ENCODE measurements around the gene INHBC.
"Not testable (repeated sequence)": the region's sequence is repeated elsewhere in the genome, so short reads cannot be mapped to it uniquely, and the experiment has no call there.

Gene INHBC, protein sequence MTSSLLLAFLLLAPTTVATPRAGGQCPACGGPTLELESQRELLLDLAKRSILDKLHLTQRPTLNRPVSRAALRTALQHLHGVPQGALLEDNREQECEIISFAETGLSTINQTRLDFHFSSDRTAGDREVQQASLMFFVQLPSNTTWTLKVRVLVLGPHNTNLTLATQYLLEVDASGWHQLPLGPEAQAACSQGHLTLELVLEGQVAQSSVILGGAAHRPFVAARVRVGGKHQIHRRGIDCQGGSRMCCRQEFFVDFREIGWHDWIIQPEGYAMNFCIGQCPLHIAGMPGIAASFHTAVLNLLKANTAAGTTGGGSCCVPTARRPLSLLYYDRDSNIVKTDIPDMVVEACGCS

DNA sequence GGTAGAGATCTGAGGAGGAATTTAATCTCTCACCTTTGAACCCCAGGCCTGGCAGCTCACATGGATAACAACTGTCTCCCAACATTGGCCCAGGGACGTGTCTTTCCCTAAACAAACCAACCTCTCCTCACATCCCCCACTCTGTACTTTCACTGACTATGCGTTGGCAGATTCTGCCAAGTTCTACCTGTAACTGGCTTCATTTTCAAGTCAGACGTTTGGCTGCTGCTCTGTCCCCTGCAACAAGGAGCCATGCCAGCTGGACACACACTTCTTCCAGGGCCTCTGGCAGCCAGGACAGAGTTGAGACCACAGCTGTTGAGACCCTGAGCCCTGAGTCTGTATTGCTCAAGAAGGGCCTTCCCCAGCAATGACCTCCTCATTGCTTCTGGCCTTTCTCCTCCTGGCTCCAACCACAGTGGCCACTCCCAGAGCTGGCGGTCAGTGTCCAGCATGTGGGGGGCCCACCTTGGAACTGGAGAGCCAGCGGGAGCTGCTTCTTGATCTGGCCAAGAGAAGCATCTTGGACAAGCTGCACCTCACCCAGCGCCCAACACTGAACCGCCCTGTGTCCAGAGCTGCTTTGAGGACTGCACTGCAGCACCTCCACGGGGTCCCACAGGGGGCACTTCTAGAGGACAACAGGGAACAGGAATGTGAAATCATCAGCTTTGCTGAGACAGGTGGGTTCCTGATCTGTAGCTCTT lies at the start of gene INHBC:
Gene INHBC, plus strand, starts transcription at position 268 of the 707 bp plus-strand sequence. Its CDS starts 103 bp downstream, at position 371.
- no peak for DNase-seq (ENCODE audit: low read depth)

DNA sequence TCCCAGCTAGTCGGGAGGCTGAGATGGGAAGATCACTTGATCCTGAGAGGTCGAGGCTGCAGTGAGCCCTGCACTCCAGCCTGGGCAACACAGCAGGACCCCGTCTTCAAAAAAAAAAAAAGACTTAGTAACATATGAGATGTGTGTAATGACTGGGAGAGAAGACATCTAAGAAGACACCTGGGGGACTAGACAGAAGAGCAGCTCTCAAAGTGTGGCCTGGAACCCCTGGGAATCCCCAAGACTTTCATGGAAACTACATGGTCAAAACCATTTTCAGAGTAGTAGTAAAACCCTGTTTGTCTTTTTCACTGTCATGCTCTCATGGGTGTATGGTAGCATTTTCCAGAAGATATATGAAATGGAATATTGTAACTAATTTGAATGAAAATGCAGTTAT lies 49.0 kb upstream of the INHBC start:
- DNase-seq (ENCODE audit: low read depth): no peak

DNA sequence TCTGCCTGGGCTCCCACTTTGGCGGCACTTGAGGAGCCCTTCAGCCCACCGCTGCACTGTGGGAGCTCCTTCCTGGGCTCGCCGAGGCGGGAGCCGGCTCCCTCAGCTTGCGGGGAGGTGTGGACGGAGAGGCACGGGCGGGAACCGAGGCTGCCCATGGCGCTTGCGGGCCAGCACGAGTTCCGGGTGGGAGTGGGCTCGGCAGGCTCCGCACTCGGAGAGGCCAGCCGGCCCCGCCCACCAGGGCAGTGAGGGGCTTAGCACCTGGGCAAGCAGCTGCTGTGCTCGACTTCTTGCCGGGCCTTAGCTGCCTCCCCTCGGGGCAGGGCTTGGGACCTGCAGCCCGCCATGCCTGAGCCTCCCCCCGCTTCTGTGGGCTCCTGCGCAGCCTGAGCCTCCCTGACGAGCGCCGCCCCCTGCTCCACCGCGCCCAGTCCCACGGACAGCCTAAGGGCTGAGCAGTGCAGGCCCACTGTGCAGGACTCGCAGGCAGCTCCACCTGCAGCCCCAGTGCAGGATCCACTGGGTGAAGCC lies 48.3 kb upstream of the INHBC start:
- DNase-seq (ENCODE audit: low read depth): no peak

DNA sequence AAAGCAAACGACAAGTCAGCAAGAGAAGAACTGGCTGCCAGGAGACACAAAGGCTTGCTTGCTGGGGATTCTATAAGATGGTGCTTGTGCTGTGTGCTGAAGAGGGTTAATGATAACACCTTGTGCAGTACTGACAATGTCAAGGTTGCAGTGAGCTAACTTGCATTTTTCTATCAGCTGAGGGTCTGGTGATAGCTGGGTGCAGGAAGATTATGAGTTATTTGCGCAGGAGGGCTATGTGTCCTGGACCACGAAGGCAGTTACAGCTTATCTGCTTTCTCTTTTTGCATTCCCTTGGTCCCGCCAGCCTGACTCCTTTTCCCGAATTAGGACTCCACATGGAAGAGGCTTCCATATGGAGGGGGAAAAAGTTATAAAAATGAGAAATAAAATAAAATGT lies 46.2 kb upstream of the INHBC start:
- no peak for DNase-seq (ENCODE audit: low read depth)

DNA sequence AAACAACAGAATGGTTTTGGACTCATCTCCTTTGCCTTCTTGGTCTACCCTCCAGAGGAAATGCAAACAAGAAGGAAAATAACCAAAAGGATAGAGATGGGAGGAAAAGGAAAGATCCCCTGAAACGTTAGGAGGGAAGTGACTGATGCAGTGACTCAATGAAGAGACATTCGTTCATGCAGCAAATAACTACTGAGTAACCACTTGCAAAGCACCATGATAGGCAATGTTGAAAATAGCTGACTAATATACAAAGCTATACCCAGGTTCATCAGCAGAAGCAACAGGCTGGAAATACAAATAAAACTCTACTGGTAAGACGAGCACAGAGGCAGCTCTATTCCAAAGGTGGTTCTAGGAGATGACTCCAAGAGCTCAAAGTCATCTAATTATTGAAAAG lies 45.6 kb upstream of the INHBC start:
- DNase-seq (ENCODE audit: low read depth): no peak

DNA sequence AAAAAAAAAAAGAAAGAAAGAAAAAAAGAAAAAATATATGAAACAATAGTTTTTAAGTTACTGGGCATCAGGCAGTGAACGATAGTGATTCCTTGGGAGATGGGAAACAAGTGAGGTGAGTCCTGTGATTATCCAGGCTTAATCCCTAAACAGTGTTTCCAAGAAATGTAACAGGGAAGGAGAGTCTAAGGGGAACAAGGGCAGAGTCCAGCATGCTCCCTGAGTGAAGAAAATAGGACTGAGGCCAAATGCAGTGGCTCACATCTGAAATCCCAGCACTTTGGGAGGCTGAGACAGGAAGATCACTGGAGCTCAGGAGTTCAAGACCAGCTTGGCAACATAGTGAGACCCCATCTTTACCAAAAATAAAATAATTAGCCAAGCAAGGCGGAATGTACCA lies 44.4 kb upstream of the INHBC start:
- DNase-seq (ENCODE audit: low read depth): no peak

DNA sequence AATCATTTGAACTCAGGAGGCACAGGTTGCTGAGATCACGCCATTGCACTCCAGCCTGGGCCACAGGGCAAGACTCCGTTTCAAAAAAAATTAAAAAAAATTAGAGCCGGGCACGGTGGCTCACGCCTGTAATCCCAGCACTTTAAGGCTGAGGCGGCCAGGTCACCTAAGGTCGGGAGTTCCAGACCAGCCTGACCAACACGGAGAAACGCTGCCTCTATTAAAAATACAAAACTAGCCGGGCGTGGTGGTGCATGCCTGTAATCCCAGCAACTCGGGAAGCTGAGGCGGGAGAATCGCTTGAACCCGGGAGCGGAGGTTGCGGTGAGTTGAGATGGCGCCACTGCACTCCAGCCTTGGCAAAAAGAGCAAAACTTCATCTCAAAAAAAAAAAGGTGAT lies 39.5 kb upstream of the INHBC start:
- DNase-seq (ENCODE audit: low read depth): no peak

DNA sequence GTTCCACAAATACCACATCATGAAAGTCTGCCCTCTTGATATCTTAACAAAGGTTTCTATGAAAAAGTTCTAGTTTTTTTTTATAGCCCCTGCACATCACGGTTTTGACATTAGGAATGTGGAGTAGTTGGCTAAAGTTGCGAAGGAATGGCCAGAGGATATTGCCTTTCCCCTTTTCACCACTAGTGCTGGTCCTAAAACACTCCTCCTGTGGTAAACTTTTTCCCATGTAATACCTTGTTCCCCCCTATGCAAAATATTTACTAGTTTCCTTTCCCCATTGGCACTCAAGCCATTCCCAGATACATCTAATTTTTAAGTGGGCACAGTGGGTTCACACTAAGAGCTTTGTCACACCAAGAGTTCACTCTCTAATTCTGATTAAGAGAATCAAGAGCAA lies 37.1 kb upstream of the INHBC start:
- DNase-seq (ENCODE audit: low read depth): no peak

DNA sequence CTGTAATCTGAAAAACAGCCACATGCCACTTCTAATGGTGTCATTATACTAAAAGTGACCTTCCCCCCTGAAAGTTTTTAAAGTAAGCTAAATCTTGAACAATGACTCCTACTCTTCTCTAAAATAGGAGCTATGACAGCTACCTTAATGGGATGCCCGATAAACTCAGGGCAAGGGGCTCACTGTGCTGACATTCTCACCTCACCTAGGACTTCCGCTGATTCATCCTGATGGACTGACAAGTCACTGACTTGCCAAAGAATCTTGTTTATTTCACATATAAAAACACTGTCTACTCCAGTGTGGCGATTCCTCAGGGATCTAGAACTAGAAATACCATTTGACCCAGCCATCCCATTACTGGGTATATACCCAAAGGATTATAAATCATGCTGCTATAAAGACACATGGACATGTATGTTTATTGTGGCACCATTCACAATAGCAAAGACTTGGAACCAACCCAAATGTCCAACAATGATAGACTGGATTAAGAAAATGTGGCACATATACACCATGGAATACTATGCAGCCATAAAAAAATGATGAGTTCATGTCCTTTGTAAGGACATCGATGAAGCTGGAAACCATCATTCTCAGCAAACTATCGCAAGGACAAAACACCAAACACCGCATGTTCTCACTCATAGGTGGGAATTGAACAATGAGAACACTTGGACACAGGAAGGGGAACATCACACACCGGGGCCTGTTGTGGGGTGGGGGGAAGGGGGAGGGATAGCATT lies 34.7 kb upstream of the INHBC start:
- not testable (repeated sequence) for DNase-seq (ENCODE audit: low read depth)

DNA sequence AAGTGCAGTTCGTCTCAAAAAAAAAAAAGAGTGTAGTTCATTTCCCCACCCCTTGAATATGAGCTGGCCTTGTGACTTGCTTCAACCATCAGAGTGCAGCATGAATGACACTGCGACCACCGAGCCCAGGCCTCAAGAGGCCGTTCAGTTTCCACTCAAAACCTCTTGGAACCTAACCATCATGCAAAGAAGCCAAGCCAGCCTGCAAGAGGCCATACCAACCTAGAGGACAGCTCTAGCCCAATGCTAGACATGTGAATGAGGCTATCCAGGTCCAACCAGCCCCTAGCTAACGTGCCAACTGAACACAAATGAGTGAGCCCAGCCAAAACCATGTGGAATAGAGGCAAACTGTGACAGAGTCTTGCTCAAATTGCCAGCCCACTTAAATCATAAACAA lies 33.4 kb upstream of the INHBC start:
- no peak for DNase-seq (ENCODE audit: low read depth)

DNA sequence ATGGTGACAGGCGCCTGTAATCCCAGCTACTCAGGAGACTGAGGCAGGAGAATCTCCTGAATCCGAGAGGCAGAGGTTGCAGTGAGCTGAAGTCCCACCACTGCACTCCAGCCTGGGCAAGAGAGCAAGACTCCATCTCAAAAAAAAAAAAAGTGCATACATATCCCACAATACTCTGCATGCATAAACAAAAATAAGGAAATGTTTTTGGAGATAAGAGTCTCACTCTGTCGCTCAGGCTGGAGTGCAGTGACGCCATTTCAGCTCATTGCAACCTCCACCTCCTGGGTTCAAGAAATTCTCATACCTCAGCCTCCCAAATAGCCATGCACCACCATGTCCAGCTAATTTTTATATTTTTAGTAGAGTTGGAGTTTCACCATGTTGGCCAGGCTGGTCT lies 32.4 kb upstream of the INHBC start:
- not testable (repeated sequence) for DNase-seq (ENCODE audit: low read depth)

DNA sequence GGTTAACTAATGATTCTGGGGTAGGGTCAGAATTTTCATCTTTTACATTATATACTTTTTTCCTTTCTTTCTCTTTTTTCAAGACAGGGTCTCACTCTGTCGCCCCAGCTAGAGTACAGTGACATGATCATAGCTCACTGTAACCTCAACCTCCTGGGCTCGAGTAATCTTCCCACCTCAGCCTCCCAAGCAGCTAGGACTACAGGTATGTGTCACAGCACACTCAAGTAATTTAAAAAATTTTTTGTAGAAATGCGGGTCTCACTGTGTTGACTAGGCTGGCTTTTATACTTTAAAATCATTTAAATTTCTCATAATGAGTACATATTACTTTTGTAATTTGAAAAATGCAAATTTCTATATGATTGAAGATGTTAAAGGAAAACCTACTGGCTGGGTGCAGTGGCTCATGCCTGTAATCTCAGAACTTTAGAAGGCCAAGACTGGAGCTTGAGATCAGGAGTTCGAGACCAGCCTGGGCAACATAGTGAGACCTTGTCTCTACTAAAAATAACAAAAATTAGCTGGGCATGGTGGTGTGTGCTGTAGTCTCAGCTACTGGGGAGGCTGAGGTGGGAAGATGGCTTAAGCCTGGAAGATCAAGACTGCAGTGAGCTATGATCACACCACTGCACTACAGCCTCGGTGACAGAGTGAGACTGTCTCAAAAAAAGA lies 29.5 kb upstream of the INHBC start:
- DNase-seq (ENCODE audit: low read depth): no peak

DNA sequence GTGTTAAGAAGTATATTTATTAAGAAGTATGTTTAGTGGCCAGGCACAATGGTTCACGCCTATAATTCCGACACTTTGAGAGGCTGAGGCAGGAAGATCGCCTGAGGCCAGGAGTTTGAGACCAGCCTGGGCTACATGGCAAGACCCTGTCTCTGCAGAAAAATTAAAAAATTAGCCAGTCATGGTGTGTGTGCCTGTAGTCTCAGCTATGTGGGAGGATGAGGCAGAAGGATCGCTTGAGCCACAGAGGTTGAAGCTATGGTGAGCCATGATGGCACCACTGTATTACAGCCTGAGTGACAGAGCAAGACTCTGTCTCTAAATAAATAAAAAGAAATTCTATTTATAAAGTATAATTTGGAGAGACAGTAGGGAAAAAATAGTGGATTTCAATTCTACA lies 24.1 kb upstream of the INHBC start:
- DNase-seq (ENCODE audit: low read depth): no peak

DNA sequence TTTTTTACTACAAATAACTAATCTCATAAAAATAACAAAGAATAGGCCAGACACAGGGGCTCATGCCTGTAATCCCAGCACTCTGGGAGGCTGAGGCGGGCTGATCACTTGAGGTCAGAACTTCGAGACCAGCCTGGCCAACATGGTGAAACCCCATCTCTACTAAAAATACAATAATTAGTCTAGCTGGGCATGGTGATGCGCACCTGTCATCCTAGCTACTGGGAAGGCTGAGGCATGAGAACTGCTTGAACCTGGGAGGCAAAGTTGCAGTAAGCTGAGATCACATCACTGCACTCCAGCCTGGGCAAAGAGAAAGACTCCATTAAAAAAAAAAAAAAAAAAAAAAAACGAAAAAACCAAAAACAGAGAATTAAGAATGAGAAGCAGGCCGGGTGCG lies 20.4 kb upstream of the INHBC start:
- not testable (repeated sequence) for DNase-seq (ENCODE audit: low read depth)

DNA sequence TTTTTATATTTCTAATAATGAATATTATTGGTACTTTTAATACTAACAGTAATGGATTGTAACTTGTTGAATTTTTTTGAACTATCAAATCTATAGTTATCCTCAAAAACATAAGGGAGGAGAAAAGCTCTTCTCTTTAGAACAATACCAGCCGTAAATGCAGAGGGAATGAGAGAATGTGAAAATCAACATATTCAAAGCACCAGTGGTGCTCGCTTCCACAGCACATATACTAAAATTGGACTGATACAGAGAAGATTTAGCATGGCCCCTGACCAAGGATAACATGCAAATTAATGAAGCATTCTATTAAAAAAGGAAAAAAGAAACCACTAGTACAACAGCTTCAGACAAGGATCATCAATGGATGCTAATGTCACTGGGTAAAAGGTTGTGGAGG lies 19.5 kb upstream of the INHBC start:
- no peak for DNase-seq (ENCODE audit: low read depth)

DNA sequence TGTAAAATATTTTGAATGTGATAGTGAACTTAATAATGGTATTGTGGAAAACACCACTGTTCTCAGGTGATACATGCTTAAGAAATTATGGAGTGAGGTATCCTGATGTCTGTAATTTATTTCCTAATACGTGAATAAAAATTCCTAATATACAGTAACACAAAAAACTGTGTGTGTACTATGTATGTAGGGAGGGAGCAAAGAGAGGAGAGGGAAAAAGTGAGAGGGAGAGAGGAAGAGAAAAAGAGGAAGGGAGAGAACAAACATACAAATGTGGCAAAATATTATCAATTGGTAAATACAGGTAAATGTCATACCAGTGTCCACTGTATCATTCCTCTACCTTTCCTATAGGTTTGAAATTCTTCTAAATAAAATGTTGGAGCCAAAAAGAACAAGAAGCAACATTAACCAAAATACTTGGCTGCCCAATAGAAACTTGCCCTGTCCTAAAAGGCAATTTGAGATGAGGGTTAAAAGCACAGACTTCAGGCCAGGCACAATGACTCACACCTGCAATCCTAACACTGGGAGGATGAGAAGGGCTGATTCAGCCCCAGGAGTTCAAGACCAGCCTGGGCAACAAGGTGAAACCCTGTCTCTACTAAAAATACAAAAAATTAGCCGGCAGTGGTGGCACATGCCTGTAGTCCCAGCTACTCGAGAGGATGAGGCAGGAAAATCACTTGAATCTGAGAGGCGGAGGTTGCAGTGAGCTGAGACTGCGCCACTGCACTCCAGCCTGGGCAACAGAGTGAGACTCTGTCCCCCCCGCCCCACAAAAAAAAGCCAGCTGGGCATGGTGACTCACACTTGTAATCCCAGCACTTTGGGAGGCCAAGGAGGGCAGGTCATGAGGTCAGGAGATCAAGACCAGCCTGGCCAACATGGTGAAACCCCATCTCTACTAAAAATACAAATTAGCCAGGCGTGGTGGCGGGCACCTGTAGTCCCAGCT lies 18.3 kb upstream of the INHBC start:
- DNase-seq (ENCODE audit: low read depth): no peak

DNA sequence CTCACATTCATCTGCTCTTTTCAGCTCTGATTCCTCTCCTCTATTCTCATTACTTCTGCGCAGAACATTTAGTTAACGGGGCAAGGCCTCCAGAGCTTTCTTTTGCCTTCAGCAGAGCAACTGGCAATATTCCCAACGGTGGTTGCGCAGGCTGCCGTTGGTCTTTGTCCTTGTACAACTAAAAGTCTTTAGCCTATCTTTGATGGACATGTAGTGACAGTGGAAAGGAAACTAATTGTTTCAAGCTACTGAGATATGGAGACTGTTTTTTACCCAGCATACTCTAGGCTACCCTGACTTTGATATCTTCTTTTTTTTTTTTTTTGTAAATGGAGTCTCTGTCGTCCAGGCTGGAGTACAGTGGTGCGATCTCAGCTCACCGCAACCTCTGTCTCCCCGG lies 16.3 kb upstream of the INHBC start:
- DNase-seq (ENCODE audit: low read depth): no peak

DNA sequence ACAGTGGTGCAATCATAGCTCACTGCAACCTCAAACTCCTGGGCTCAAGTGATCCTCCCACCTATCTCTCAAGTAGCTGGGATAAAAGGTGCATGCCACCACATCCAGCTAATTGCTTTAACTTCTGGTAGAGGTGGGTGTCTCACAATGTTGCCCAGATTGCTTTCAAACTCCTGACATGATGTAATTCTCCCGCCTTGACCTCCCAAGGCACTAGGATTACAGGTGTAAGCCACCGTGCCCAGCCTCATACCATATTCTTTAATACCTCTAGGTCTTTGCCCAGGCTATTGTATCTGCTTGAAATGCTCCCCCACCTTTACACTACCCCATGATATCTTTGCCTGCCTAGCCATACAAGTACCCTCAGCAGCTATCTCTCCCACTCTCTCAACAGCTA lies 15.1 kb upstream of the INHBC start:
- no peak for DNase-seq (ENCODE audit: low read depth)

DNA sequence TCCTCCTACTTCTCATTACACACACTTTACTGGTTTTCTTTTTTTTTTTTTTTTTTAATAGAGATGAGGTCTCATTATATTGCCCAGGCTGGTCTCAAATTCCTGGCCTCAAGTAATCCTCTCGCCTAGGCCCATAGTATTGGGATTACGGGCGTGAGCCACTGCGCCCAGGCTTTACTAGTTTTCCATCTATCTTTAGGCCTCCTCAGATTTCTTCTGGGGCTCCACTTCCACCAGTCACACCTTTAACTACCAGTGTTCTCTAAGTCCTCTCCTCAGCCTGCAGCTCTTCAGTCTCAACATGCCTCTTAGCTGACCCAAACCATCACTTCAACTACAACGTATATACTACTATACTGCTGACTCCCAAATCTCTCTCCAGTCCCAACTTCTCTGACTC lies 14.1 kb upstream of the INHBC start:
- no peak for DNase-seq (ENCODE audit: low read depth)

DNA sequence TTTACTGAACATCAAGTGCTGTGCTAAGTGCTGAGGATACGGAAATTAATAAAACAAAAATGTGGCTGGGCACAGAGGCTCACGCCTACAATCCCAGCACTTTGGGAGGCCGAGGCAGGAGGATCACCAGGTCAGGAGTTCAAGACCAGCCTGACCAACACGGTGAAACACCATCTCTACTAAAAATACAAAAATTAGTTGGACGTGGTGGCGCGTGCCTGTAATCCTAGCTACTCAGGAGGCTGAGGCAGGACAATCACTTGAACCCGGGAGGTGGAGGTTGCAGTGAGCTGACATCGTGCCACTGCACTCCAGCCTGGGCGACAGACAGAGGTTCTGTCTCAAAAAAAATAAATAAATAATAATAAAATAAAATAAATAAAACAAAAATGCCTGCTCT lies 7.6 kb upstream of the INHBC start:
- DNase-seq (ENCODE audit: low read depth): not testable (repeated sequence)

DNA sequence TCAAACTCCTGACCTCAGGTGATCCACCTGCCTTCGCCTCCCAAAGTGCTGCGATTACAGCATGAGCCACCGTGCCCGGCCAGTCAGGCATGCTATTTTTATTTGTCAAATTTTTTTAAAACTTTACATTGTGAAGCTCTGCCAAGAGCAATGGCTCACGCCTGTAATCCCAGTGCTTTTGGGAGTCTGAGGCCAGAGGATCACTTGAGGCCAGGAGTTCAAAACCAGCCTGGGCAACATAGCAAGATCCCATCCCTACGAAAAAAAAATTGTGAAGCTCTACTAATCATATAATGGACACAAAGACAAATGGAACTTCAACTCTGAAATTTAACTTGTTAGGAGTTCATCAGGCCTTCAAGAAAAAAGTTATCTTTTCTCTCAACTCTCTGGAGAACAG lies 5.6 kb upstream of the INHBC start:
- DNase-seq (ENCODE audit: low read depth): no peak

All from stimulated activated CD8-positive, alpha-beta memory T cell treated with anti-CD3 and anti-CD28 coated beads, Interleukin-12 subunit alpha, Interleukin-12 subunit beta, amount 100 ng/mL, for 1 hour (primary cell).